Retinal pigment epithelial cell (primary cell): ENCODE measurements around the gene PAMR1.

Source experiments
- DNase-seq: peaks from one replicate; pipeline ENCODE4 v3.0.0-alpha.2; 2010; ENCODE audit warnings: low read depth
- H3K4me3 ChIP-seq: 2 replicates; pipeline ENCODE4 v1.5.1; 2011; ENCODE audit warnings: mild to moderate bottlenecking, low read length, control low read depth, moderate library complexity
- TF ChIP-seq, protein P1 (sequence below): conservative IDR thresholded peaks from 2 replicates; pipeline ENCODE4 v1.5.1; 2011; ENCODE audit warnings: low read depth, low read length, control low read depth, inconsistent platforms

Gene PAMR1

DNA sequence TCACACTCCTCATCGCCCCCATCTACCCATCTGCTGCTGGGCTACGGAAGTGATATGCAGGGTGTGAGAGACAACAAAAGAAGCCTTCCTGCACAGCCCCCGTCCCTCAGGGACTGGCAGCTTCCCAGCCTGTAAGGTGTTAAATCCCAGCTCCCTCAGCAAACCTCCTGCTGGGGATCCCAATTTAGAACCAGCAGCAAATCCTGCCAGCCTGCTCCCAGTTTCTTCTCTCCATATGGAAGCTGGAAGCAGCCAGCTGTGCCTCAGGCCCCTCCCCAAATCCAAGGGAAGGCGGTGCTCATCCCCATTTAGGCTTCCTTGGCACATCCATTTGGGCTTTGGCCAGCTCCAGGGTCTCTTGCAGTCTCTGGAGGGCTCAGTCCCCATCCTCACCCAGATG, 47.5 kb downstream of the PAMR1 start:
- DNase-seq: no peak
- TF ChIP-seq, protein P1, sequence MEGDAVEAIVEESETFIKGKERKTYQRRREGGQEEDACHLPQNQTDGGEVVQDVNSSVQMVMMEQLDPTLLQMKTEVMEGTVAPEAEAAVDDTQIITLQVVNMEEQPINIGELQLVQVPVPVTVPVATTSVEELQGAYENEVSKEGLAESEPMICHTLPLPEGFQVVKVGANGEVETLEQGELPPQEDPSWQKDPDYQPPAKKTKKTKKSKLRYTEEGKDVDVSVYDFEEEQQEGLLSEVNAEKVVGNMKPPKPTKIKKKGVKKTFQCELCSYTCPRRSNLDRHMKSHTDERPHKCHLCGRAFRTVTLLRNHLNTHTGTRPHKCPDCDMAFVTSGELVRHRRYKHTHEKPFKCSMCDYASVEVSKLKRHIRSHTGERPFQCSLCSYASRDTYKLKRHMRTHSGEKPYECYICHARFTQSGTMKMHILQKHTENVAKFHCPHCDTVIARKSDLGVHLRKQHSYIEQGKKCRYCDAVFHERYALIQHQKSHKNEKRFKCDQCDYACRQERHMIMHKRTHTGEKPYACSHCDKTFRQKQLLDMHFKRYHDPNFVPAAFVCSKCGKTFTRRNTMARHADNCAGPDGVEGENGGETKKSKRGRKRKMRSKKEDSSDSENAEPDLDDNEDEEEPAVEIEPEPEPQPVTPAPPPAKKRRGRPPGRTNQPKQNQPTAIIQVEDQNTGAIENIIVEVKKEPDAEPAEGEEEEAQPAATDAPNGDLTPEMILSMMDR: no peak
- H3K4me3 ChIP-seq: no peak overlapping the region

DNA sequence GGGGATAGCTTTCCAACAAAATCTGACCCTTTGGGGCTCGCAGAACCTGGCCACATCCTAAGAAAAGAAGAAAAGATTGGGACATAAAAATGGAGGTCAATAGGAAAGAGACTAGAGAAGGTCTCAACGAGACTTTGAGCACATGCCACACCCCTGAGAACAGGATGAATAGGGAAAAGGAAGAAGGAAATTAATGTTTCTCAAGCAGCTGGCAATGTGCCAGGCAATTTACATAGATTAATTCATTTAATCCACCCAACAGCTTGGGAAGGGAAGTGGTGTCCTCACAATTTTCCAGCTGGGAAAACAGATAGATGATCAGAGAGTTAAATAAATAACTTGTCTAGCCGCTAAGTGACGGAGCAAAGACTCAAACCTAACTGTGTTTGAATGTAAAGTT, 50.7 kb downstream of the PAMR1 start:
- TF ChIP-seq, protein P1: no peak
- no peak overlapping the region for H3K4me3 ChIP-seq
- DNase-seq: no peak

DNA sequence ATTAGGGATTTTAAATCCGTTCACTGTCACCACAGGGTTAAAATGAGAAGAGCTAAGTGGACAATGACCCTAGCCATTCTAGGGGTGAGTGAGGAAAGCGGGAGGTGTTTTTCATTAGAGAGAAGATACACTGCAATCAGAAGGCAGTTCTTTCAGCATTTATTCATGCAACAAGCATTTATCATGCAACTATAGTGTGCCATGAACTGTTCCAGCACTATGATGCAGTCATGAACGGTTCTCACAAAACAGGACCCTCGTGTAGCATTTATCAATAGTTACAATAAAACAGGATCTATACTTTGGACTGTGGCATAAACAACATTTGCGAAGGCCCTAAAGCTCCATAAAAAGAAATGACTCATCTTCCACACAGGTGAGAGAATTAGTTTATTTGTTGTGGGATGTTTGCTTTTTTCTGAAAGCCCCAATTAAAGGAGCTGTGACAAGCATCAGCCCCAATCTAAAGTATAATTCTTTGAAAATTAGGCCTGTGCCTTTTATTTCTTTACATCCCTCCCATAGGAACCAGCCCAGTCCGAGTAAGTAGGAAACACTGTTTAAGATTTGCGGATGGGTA, 51.5 kb downstream of the PAMR1 start:
- TF ChIP-seq, protein P1: no peak
- H3K4me3 ChIP-seq: no peak overlapping the region
- DNase-seq: no peak

DNA sequence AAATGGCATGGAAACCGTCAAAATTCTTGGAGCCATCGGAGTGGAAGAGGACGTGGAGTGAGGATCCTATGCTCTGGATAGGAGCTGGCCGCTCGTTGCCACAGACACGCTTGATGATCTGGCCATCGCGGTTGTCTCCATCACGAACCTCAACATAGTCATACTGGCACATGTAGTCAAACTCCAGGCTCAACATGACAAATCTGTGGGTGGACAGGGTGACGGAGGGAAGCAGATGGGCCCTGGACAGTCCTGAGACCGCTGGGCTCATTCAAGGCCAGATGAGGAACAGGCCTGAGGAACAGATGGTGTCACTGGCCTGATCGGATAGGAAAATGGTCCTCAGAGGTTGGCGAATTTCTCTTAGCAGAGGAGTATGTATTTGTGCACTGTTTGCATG, 54.8 kb downstream of the PAMR1 start:
- TF ChIP-seq, protein P1: no peak
- DNase-seq: no peak
- no peak overlapping the region for H3K4me3 ChIP-seq

DNA sequence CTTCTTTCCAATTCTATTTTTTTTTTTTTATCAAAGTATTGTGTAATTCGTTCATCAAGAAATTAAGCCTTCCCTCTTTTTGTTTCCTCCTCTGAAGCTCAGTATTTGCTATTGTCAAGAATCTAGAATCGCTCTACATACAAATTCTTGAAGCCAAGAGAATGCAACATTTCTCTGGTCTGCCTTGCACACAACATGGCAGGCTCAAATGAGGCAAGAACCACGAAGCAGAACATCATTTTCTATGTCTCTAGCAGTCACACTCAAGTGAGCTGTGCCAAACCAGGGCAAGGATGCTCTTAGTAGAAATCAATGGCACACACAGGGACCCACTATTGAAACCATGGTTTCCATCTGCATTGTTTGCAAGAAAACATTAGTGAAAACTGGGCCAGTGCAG, 59.4 kb downstream of the PAMR1 start:
- DNase-seq: no peak
- TF ChIP-seq, protein P1: no peak
- H3K4me3 ChIP-seq: no peak overlapping the region

DNA sequence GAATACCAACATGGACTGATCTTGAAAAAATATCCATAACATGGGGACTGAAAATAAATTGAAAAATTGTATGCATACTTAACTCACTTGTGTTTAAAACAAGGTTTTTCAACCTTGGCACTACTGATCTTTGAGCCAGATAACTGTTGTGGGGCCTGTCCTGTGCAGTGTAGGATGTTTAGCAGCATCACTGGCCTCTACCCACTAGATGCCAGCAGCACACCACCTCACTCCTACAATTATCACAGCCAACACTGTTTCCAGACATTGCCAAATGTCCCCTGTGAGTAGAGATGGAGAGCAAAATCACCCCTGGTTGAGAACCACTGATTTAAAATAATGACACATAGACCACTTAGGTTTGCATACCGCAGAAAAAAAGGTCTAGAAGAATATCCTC, 61.1 kb downstream of the PAMR1 start:
- no peak overlapping the region for H3K4me3 ChIP-seq
- TF ChIP-seq, protein P1: peak; percentile 32
- no peak for DNase-seq

DNA sequence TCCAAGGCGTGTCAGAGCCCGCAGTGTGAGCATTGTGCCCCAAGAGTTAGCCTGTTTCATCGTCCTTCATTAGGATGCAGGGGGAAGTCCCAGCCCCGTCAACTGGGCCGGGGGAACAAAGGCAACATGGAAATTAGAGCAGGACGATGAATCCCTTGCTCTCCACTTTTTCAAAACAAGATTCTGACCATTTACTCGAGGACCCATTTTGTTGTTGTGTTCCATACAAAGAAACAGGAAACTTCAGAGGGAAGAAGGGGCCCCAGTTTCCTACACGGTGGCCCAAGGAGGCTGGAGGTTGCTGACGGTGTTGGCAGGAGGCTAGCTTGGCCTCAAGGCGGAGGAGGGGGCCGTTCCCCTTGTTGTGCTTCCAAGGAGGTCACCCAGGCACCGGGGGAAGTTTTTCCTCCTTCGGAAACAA, 62.1 kb downstream of the PAMR1 start:
- DNase-seq: no peak
- no peak overlapping the region for H3K4me3 ChIP-seq
- TF ChIP-seq, protein P1: no peak
